Mucosa of rectum (tissue), 2 donors: Measurements from ENCODE around the gene TMEM88.
A peak's percentile ranks its signal among the peaks of the same experiment; 100 is the strongest.

Experiments
- H3K27ac ChIP-seq, 2 donors: one replicate each; pipeline ENCODE4 v1.7.0; 2013; ENCODE audit warnings: inconsistent platforms in 2 of 2, low read depth in 2 of 2, low read length in 2 of 2
- H3K27me3 ChIP-seq, 2 donors: one replicate each; pipeline ENCODE4 v1.7.0; 2013; ENCODE audit warnings: low read length in 2 of 2; ENCODE audit not compliant: control insufficient read depth in 2 of 2, insufficient read depth in 2 of 2
- H3K36me3 ChIP-seq, 2 donors: one replicate each; pipeline ENCODE4 v1.7.0; 2013; ENCODE audit warnings: low read length in 2 of 2; ENCODE audit not compliant: control insufficient read depth in 2 of 2, insufficient read depth in 2 of 2
- H3K4me1 ChIP-seq, 2 donors: one replicate each; pipeline ENCODE4 v1.7.0; 2013; ENCODE audit warnings: low read length in 2 of 2, mild to moderate bottlenecking in 1 of 2; ENCODE audit not compliant: control insufficient read depth in 2 of 2, insufficient read depth in 2 of 2
- H3K4me3 ChIP-seq, 2 donors: one replicate each; pipeline ENCODE4 v1.7.0; 2013; ENCODE audit warnings: low read length in 2 of 2
- H3K9ac ChIP-seq, 2 donors: one replicate each; pipeline ENCODE4 v1.7.0; 2013; ENCODE audit warnings: low read length in 2 of 2, low read depth in 1 of 2, mild to moderate bottlenecking in 1 of 2
- H3K9me3 ChIP-seq, 2 donors: one replicate each; pipeline ENCODE4 v1.7.0; 2013; ENCODE audit warnings: low read length in 2 of 2; ENCODE audit not compliant: control insufficient read depth in 2 of 2
- donor health status: healthy.
- donor health status: Normal muscosa, but diverticular disease.

The TMEM88 gene

GRCh38 chr17:7833011-7833794 is 21.7 kb upstream of the TMEM88 start:
- Histone ChIP-seq H3K9ac (peak overlapping the region; percentile 43 to 96), H3K27me3 (peaks cover 0 to 5% of the 10 kb centered on the region in 2 donors), H3K27ac (peak overlapping the region; percentile 98 to 99), H3K9me3 (no peaks in the 10 kb centered on the region), H3K4me3 (peak overlapping the region; percentile 14 to 94), H3K4me1 (peaks cover 25 to 32% of the 10 kb centered on the region in 2 donors), H3K36me3 (no peaks in the 10 kb centered on the region)

- H3K27me3 ChIP-seq = peaks cover 0 to 5% of the 10 kb centered on the region in 2 donors
Measured at GRCh38 chr17:7833795-7834541, 20.9 kb upstream of the TMEM88 start, which contains the start of gene KDM6B. Gene KDM6B, plus strand, starts transcription at chr17:7834217. Its CDS starts 11,338 bp downstream, at chr17:7845555.

GRCh38 chr17:7834542-7834956 is 20.3 kb upstream of the TMEM88 start:
- Histone ChIP-seq H3K27ac (peak overlapping the region; percentile 98 to 99), H3K4me3 (peak overlapping the region; percentile 91 to 94), H3K4me1 (peaks cover 38 to 44% of the 10 kb centered on the region in 2 donors), H3K9me3 (no peaks in the 10 kb centered on the region), H3K36me3 (no peaks in the 10 kb centered on the region), H3K27me3 (peaks cover 0 to 5% of the 10 kb centered on the region in 2 donors), H3K9ac (peak overlapping the region; percentile 85 to 96)

More at GRCh38 chr17:7833795-7834541, 20.9 kb upstream of the TMEM88 start, which contains the start of gene KDM6B:
- no peaks in the 10 kb centered on the region for H3K36me3 ChIP-seq
- peak within 1 kb of the TSS; percentile 91 to 94 for H3K4me3 ChIP-seq
- H3K4me1 ChIP-seq = peaks cover 32 to 39% of the 10 kb centered on the region in 2 donors
- no peaks in the 10 kb centered on the region for H3K9me3 ChIP-seq
- peak within 1 kb of the TSS; percentile 92 to 96 for H3K9ac ChIP-seq
- H3K27ac ChIP-seq = peak within 1 kb of the TSS; percentile 98 to 99

DNA sequence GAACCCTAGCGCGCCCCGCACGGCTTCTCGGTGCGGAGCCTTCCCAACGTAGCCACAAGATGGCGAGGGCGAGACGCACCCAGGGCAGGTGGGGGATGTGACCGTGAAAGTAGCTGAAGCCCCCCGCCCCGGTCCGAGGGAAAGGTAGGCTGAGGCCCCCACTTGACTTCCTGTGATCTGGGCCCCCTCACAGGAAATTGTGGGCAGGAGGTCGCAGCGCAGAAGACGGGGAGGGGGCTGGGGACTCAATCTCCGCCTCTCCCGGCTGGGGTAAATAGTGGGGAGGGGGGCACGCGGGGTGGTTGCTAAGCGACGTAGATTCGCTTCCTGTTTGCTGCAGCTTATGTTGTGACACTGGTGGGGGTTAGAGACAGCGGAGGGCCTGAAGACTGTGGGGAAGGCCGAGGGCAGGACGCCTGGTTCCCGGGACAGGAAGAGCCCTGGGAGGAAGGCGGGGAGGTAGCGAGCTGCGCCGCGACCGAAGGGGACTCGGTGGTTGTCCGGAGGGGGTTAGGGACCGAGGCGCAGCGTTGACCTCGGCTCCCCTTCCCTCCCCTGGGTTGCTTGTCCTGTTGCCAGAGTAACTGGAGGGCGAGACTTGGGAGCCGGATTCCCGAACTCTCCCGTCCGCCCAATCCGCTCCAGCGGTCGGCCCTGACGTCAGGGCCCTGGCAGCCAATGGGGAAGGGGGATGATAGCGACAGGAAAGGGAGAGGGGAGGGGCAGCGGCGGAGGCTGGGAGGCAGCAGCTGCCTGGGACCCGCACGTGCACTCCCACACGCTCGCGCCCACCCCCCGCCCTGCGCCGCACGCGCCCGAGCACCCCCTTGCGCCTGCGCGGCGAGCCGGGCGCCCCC is 19.7 kb upstream of the TMEM88 start:
- Histone ChIP-seq H3K27me3 (peaks cover 0 to 2% of the 10 kb centered on the region in 2 donors), H3K36me3 (peaks cover 0 to 2% of the 10 kb centered on the region in 2 donors), H3K4me1 (peaks cover 44 to 49% of the 10 kb centered on the region in 2 donors), H3K9ac (peak overlapping the region; percentile 96 to 97), H3K27ac (peak overlapping the region; percentile 98 to 99), H3K4me3 (peak overlapping the region; percentile 91 to 94), H3K9me3 (no peaks in the 10 kb centered on the region)

DNA sequence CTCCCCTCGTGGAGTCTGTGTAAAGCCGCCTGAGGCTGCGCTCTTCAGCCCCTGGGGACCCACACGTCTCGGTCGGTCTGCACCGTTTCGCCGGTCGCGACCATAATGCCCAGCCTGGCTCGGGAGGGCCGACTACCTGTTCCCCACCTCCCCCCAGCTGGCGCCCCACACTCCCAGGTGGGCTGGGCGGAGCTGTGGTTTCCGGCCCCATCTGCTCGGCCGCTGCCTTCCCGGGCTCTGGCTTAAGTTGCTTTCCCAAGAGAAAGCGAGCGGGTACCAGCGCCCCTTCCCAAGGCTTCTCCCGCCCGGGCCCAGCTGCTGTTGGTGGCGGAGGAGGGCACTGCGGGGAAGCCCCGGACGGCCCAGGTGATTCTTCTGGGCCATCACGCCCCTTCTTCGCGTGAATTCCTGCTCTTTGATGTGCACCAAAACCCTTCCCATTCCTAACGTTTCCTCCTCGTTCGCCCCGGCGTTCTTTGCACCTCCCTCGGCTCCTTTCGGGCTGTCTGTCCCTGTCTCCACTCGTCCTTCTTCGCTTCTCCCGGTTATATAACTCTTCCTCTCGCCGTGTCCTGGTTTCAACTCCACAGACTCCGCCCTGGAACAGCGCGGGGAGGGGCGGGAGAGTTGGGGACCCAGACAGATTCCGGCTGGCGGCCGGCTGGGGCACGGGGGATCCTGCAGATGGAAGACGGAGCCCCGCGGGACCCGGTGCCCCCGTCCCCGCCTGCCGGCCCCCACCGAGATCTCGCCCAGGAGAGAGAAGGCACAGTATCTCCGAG is 18.9 kb upstream of the TMEM88 start:
- no peaks in the 10 kb centered on the region for H3K27me3 ChIP-seq
- H3K4me3 ChIP-seq = peak overlapping the region; percentile 91 to 94
- H3K9ac ChIP-seq = peak overlapping the region; percentile 96 to 97
- peaks cover 0 to 4% of the 10 kb centered on the region in 2 donors for H3K36me3 ChIP-seq
- no peaks in the 10 kb centered on the region for H3K9me3 ChIP-seq
- H3K27ac ChIP-seq = peak overlapping the region; percentile 98 to 99
- peaks cover 52 to 57% of the 10 kb centered on the region in 2 donors for H3K4me1 ChIP-seq

DNA sequence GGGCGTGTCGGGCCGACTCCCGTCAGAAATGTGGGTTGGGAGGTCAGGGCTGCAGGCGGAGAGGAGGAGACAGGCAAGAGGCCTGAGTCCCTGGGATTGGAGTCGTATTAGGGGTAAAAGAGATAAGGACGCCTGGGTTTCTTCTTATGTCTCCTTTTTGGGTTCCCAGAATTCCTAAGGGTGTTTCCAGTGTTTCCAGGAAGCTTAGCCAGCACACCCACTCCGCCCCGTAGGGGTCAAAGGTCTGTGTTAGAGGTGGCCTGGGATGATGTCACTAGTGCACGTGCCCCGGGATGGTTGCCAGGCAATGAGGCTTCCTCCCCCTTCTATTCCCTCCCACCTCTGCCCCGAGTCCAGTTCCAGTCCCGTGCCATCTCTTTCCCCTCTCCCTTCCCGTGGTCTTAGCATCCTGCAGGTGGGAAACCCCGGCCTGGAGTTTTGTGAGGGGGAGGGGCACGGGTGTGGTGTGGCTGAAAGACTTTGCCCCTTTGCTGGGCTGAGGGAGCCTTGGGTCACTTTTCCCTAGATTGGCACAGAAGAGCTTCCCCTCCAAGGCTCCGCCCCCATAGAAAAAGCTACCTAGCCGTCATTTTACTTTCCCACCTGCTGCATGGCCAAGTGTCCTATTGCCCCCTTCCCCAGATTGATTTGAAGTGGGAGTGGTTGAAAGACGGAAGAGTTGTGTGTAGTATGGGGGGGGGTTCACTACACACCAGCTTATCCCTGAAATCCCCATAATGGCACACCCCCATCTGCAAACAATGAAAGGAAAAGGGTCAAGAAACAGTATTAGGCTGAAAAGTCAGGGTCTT is 18.1 kb upstream of the TMEM88 start:
- Histone ChIP-seq H3K4me1 (peaks cover 57 to 63% of the 10 kb centered on the region in 2 donors), H3K9me3 (no peaks in the 10 kb centered on the region), H3K9ac (peak overlapping the region; percentile 96 to 97)

DNA sequence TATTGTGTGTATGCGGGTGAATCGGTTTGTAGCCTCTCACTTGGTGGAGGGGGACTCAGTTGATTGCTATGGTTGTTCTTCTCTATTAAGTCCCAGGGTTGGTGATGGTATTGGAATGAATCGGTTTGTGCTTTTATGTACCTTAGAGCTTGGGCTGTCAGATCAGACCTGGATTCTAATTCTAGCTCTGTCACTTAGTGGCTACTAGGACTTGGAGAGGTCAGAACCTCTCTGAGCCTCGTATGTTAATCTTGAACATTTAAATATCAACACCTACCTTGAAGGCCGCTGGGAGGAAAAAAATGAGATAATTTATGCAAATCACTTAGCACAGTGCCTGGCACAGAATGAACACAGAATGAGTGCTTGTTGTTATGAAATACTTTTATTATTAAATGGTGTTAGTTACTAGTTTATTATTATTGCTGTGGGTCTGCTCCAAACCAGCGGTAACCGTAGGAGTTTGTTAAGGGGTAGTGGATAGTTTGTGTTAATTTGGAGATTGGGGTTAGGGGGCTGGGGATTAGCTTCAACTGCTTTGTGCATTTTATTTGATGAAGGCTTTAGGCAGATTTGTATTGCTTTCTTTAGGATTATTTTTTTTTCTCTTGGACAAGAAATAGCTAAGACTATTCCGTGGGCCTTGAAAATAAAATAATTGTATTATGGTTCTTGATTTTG is 17.3 kb upstream of the TMEM88 start:
- H3K4me3 ChIP-seq = peak overlapping the region; percentile 91 to 94
- no peaks in the 10 kb centered on the region for H3K9me3 ChIP-seq
- no peaks in the 10 kb centered on the region for H3K27me3 ChIP-seq
- H3K27ac ChIP-seq = peak overlapping the region; percentile 98 to 99
- peaks cover 2 to 4% of the 10 kb centered on the region in 2 donors for H3K36me3 ChIP-seq
- peaks cover 57 to 67% of the 10 kb centered on the region in 2 donors for H3K4me1 ChIP-seq
- H3K9ac ChIP-seq = peak overlapping the region; percentile 96 to 97

More for the DNA sequence above, 18.1 kb upstream of the TMEM88 start:
- Histone ChIP-seq H3K36me3 (peaks cover 2 to 4% of the 10 kb centered on the region in 2 donors), H3K27ac (peak overlapping the region; percentile 98 to 99), H3K27me3 (no peaks in the 10 kb centered on the region), H3K4me3 (peak overlapping the region; percentile 91 to 94)
